ENCODE measurements around the gene COA1.

DNA sequence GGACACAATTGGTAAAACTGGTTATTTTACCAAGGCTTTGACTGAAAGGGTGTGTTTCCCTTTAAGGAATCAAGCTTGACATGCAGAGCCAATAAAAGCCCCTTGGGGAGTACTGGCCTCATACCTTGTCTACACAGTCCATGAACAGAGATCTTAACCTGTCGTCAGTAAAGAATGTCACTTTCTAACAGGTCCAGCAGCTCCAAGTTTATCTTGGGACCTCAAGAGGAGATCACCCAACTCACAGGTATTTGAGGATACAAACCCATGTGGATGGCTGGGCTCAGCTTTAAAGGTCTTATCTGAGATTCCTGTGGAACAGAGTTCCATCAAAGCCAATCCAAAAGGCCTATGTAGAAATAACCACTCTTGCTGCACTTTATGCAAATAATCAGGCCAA lies 61.3 kb downstream of the COA1 start:
- TF ChIP-seq, protein P1, sequence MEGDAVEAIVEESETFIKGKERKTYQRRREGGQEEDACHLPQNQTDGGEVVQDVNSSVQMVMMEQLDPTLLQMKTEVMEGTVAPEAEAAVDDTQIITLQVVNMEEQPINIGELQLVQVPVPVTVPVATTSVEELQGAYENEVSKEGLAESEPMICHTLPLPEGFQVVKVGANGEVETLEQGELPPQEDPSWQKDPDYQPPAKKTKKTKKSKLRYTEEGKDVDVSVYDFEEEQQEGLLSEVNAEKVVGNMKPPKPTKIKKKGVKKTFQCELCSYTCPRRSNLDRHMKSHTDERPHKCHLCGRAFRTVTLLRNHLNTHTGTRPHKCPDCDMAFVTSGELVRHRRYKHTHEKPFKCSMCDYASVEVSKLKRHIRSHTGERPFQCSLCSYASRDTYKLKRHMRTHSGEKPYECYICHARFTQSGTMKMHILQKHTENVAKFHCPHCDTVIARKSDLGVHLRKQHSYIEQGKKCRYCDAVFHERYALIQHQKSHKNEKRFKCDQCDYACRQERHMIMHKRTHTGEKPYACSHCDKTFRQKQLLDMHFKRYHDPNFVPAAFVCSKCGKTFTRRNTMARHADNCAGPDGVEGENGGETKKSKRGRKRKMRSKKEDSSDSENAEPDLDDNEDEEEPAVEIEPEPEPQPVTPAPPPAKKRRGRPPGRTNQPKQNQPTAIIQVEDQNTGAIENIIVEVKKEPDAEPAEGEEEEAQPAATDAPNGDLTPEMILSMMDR (IDR thresholded peaks at IDR 0.05 in 2 of 3, conservative IDR thresholded peaks at IDR 0.05 in 1 of 3; ENCODE audit: insufficient read depth in 2 of 3, low read depth in 1 of 3, low read length in 3 of 3): no peak
- no peak for TF ChIP-seq RAD21 (CRISPR knock-in tag; conservative IDR thresholded peaks at IDR 0.05 in 1 of 2, IDR thresholded peaks at IDR 0.05 in 1 of 2)
- TF ChIP-seq MXI1 (IDR thresholded peaks at IDR 0.05; ENCODE audit: low read depth, low read length): no peak
- TF ChIP-seq SIN3B (IDR thresholded peaks at IDR 0.05; ENCODE audit: low read depth): no peak
- no peak for TF ChIP-seq ZBTB17 (CRISPR knock-in tag; IDR thresholded peaks at IDR 0.05)
- no peak for TF ChIP-seq NR2C2 (CRISPR knock-in tag; IDR thresholded peaks at IDR 0.05)
- no peak for TF ChIP-seq NR2C2 (tag; IDR thresholded peaks at IDR 0.05)
- TF ChIP-seq PTBP1 (IDR thresholded peaks at IDR 0.05; ENCODE audit: low read depth, low read length): no peak
- no peak for TF ChIP-seq ETV5 (CRISPR knock-in tag; IDR thresholded peaks at IDR 0.05; ENCODE audit: low read depth)
- TF ChIP-seq POLR2A (conservative IDR thresholded peaks at IDR 0.05): no peak
